Activated T-helper 2 cell treated with anti-CD3 and anti-CD28 coated beads, Interferon-gamma antibody, Interleukin-2, Interleukin-4, amounts not matched to agents 10 μg/mL and 5 μg/mL and 100 μg/mL, durations not matched to agents 14 hours and 24 hours and 36 hours (primary cell): Measurements from ENCODE around the gene LONRF2. TPM values are rescaled to one million over a fixed set of nuclear protein-coding genes. Genes with fewer than 3 reads are reported as not detected.

Source experiments
- DNase-seq: peaks from one replicate; pipeline ENCODE4 v3.0.0; 2021; ENCODE audit warnings: low spot score
- H3K27ac Mint-ChIP-seq: one replicate; pipeline ENCODE4 v1.8.0; 2021; ENCODE audit warnings: mixed read lengths
- H3K27me3 Mint-ChIP-seq: one replicate; pipeline ENCODE4 v1.8.0; 2021; ENCODE audit warnings: low read depth, mixed read lengths
- H3K36me3 Mint-ChIP-seq: one replicate; pipeline ENCODE4 v1.8.0; 2021; ENCODE audit warnings: low read depth, mixed read lengths
- H3K4me1 Mint-ChIP-seq: one replicate; pipeline ENCODE4 v1.8.0; 2021; ENCODE audit warnings: low read depth, mixed read lengths
- H3K4me3 Mint-ChIP-seq: one replicate; pipeline ENCODE4 v1.8.0; 2021; ENCODE audit warnings: low read depth, mild to moderate bottlenecking, moderate library complexity, mixed read lengths
- H3K9me3 Mint-ChIP-seq: one replicate; pipeline ENCODE4 v1.8.0; 2021; ENCODE audit warnings: mixed read lengths
- intact Hi-C: fragments of 100-400 bp; cut with micrococcal nuclease; formaldehyde crosslinking; loops from one replicate; pipeline ENCODE4 v1.15.1; 2023
- total RNA-seq: library from RNA; stranded (reverse); gene quantifications from 2 replicates; pipeline ENCODE4 v1.2.3, GENCODE V29; 2022

Gene LONRF2
- total RNA-seq, 1 donor from 2014 or later, result 0.21 TPM

GRCh38 chr2:100243631-100244030 is 78.7 kb downstream of the LONRF2 start:
- intact Hi-C loops, result loop anchor here (1.0 kb wide), 1 partner anchor 684 kb away; no protein-coding TSS in a partner anchor
- H3K27ac Mint-ChIP-seq, result no peak overlapping the region
- peaks cover 1% of the 10 kb centered on the region for H3K27me3 Mint-ChIP-seq
- H3K9me3 Mint-ChIP-seq, result no peaks in the 10 kb centered on the region
- H3K36me3 Mint-ChIP-seq, result no peaks in the 10 kb centered on the region
- H3K4me1 Mint-ChIP-seq, result no peaks in the 10 kb centered on the region
- no peak for DNase-seq
- H3K4me3 Mint-ChIP-seq, result no peak overlapping the region

DNA sequence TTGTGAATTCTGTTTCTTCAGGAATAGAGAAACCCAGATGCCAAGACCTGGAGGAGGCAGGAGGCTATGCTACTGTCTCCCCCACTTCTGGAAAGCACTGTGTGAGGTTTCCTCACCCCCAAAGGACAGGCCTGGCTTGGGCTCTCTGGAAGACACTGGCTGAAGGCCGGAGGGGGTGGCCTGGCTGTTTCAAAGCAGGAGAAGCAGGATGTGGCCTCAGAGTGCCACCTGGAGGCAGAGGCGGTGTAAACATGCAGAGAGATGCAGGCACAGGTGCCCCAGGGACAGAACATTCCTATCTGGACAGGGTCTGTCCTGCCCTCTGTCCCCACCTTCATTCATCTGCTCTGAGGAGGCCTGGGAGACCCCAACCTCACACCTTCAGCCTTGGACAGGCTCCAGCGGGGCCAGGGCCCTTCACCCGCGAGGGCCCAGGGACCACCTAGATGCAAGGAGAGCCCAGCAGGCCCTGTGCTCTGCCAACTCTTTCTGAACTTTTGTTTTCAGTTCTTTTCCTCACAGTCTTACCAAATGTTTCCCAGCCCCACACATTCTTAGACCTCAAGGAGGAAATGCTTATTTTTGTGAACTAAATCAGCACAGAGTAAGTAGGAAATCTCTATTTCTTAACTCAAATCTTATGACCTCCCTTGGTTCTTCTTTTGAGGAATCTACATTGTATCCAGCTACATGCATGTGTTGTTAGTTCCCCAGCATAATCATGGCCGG is 79.2 kb downstream of the LONRF2 start:
- no peak overlapping the region for H3K27ac Mint-ChIP-seq
- peaks cover 1% of the 10 kb centered on the region for H3K27me3 Mint-ChIP-seq
- no peaks in the 10 kb centered on the region for H3K9me3 Mint-ChIP-seq
- H3K4me3 Mint-ChIP-seq, result no peak overlapping the region
- no peaks in the 10 kb centered on the region for H3K4me1 Mint-ChIP-seq
- DNase-seq, result peak; percentile 18
- no peaks in the 10 kb centered on the region for H3K36me3 Mint-ChIP-seq
- intact Hi-C loops, result loop anchor here (1.0 kb wide), 1 partner anchor 684 kb away; no protein-coding TSS in a partner anchor

- no peaks in the 10 kb centered on the region for H3K9me3 Mint-ChIP-seq
- no peak for DNase-seq
- H3K36me3 Mint-ChIP-seq, result no peaks in the 10 kb centered on the region
- H3K4me3 Mint-ChIP-seq, result no peak overlapping the region
- intact Hi-C loops, result no loop called here
- H3K4me1 Mint-ChIP-seq, result no peaks in the 10 kb centered on the region
- peaks cover 1% of the 10 kb centered on the region for H3K27me3 Mint-ChIP-seq
- H3K27ac Mint-ChIP-seq, result no peak overlapping the region
Observed at GRCh38 chr2:100242476-100242875, 79.8 kb downstream of the LONRF2 start.

DNA sequence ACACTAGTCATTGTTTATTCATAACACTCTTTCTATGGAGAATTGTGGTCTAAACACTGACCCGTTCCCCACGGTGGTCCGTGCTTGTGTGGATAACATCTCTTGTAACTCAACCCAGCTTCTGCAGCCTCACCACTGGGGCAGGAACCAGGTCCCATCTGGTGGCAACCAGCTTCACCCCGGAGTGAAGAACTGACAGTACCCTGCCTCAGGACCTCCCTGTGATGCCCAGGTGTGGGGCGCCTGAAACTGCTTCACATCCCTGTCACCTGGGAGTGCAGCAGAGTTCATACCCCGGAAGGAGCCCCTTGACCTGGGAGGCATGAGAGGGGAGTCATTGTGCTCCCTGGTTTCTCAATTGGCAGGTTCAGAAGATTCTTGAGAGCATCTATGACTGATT is 81.1 kb downstream of the LONRF2 start:
- Mint-ChIP-seq H3K9me3 (no peaks in the 10 kb centered on the region), H3K36me3 (no peaks in the 10 kb centered on the region)
- DNase-seq, result no peak

DNA sequence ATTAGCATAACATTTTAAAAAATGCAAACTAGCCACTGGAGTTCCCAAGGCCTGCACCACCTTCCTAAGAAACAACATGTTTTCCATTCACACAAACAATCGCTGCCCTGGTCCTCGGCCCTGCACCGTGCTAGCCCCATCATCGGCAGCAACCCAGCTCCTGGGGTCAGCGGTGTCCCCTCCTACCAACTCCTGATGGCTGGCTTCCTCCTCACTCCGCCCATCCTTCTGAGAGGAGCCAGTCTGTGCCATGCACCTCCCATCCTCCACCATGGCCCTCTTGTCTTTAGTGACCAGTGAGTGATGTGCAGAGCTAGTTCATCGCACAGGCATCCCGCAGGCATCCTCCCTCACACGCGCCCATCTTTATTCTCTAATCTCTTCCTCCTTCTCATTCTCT is 81.9 kb downstream of the LONRF2 start:
- Mint-ChIP-seq H3K4me1 (peaks cover under 1% of the 10 kb centered on the region), H3K4me3 (no peak overlapping the region), H3K36me3 (no peaks in the 10 kb centered on the region), H3K27me3 (peaks cover 1% of the 10 kb centered on the region), H3K9me3 (no peaks in the 10 kb centered on the region), H3K27ac (no peak overlapping the region)
- no peak for DNase-seq
- intact Hi-C loops, result no loop called here

More for the DNA sequence above, 81.1 kb downstream of the LONRF2 start:
- H3K27me3 Mint-ChIP-seq, result peaks cover 2% of the 10 kb centered on the region
- H3K27ac Mint-ChIP-seq, result no peak overlapping the region
- H3K4me1 Mint-ChIP-seq, result no peaks in the 10 kb centered on the region
- H3K4me3 Mint-ChIP-seq, result no peak overlapping the region
- intact Hi-C loops, result no loop called here

DNA sequence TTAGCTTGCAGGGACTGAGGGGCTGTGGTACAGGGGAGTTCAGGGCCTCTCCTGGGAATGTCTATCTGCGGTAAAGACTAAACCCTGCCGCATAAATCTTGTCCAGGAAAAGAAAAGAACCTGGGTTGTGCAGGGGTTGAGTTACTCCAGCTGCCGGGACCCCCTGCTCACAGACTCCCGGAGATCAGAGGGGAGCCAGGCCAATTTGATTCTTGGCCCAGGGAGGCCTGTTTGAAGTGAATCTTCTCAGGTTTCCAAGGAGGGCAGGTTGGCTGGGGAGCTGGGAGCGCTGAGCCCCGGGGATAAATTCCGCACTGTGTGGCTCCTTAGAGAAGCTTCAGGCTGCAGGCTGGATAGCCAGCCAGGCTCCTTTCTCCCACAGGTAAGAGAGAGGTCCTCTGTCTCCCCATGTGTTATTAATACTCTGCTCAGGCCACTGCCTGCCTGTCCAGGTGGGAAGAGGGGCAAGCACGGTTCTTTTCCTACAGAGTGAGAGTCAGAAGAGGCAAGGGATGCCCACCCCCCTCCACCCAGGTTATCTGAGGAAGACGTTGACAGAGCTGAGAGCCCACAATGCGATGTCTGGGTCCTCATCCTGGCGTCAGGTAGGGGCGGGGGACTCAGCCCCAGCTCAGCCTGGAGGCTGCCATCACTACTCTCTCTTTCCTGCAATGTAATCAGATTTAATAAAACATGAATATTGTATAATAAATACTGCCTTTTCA is 82.7 kb downstream of the LONRF2 start:
- Mint-ChIP-seq H3K4me1 (peaks cover 8% of the 10 kb centered on the region), H3K27me3 (peaks cover 1% of the 10 kb centered on the region), H3K4me3 (no peak overlapping the region), H3K36me3 (no peaks in the 10 kb centered on the region), H3K9me3 (no peaks in the 10 kb centered on the region), H3K27ac (no peak overlapping the region)
- DNase-seq, result no peak
- intact Hi-C loops, result no loop called here

DNA sequence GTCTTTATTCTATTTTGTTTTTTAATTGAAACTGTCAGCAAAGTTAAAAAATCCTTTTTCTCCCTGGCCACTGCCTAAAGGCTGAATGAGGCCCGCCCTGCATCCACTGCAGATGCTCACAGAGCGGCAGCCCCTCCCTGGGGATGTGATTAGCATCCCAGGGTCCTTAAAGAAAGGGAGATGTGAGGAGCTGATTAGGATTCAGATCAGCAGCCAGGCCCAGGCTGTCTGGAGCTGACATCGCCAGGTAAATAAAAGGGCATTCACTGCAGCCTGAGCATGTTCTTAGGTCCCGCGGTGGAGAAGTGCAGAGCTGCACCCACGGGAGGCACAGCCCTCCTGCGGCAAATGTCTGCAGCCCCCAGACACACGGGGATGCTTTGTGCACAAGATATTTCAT is 83.8 kb downstream of the LONRF2 start:
- no peak overlapping the region for H3K4me3 Mint-ChIP-seq
- H3K36me3 Mint-ChIP-seq, result no peaks in the 10 kb centered on the region
- H3K9me3 Mint-ChIP-seq, result no peaks in the 10 kb centered on the region
- H3K4me1 Mint-ChIP-seq, result peaks cover 9% of the 10 kb centered on the region
- intact Hi-C loops, result no loop called here
- H3K27ac Mint-ChIP-seq, result no peak overlapping the region
- H3K27me3 Mint-ChIP-seq, result peaks cover 6% of the 10 kb centered on the region
- no peak for DNase-seq

GRCh38 chr2:100237770-100238169 is 84.5 kb downstream of the LONRF2 start:
- no peak overlapping the region for H3K27ac Mint-ChIP-seq
- no peaks in the 10 kb centered on the region for H3K9me3 Mint-ChIP-seq
- peaks cover 7% of the 10 kb centered on the region for H3K27me3 Mint-ChIP-seq
- no peaks in the 10 kb centered on the region for H3K36me3 Mint-ChIP-seq
- H3K4me1 Mint-ChIP-seq, result peaks cover 9% of the 10 kb centered on the region
- intact Hi-C loops, result no loop called here
- DNase-seq, result no peak
- no peak overlapping the region for H3K4me3 Mint-ChIP-seq

GRCh38 chr2:100237163-100237562 is 85.1 kb downstream of the LONRF2 start:
- intact Hi-C loops, result no loop called here
- peaks cover 7% of the 10 kb centered on the region for H3K27me3 Mint-ChIP-seq
- no peaks in the 10 kb centered on the region for H3K36me3 Mint-ChIP-seq
- no peak for DNase-seq
- peaks cover 9% of the 10 kb centered on the region for H3K4me1 Mint-ChIP-seq
- no peak overlapping the region for H3K4me3 Mint-ChIP-seq
- no peaks in the 10 kb centered on the region for H3K9me3 Mint-ChIP-seq
- no peak overlapping the region for H3K27ac Mint-ChIP-seq

GRCh38 chr2:100236166-100236565 is 86.1 kb downstream of the LONRF2 start:
- H3K27me3 Mint-ChIP-seq, result peaks cover 7% of the 10 kb centered on the region
- H3K36me3 Mint-ChIP-seq, result no peaks in the 10 kb centered on the region

GRCh38 chr2:100235581-100235980 is 86.7 kb downstream of the LONRF2 start:
- no peak for DNase-seq
- Mint-ChIP-seq H3K27ac (no peak overlapping the region), H3K4me3 (no peak overlapping the region), H3K27me3 (peaks cover 11% of the 10 kb centered on the region), H3K36me3 (no peaks in the 10 kb centered on the region), H3K4me1 (peaks cover 9% of the 10 kb centered on the region), H3K9me3 (no peaks in the 10 kb centered on the region)
- intact Hi-C loops, result no loop called here

More at GRCh38 chr2:100236166-100236565, 86.1 kb downstream of the LONRF2 start:
- H3K27ac Mint-ChIP-seq, result no peak overlapping the region
- DNase-seq, result no peak
- no peak overlapping the region for H3K4me3 Mint-ChIP-seq
- intact Hi-C loops, result no loop called here
- H3K9me3 Mint-ChIP-seq, result no peaks in the 10 kb centered on the region
- peaks cover 9% of the 10 kb centered on the region for H3K4me1 Mint-ChIP-seq

DNA sequence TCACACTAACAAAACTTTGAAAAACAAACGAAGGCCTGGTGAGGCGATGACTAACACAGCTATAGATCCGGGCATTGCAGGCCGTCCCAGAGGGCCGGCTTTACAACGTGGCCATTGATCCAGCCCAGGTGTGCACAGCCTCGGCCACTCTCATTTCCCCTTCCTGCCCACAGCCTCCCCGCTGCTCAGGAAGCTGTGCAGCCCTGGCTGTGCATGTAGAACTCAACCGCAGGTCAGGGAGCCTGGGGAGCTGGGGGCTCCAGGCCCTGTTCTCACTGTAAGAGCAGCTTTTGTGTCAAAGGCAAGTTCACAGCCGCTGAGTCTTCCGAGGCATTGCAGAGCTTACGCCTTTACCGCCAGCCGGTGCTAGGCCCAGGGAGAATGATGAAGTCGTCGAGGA is 87.2 kb downstream of the LONRF2 start:
- Mint-ChIP-seq H3K4me1 (peaks cover 9% of the 10 kb centered on the region), H3K27me3 (peaks cover 11% of the 10 kb centered on the region), H3K36me3 (no peaks in the 10 kb centered on the region), H3K9me3 (no peaks in the 10 kb centered on the region), H3K4me3 (no peak overlapping the region), H3K27ac (no peak overlapping the region)
- no peak for DNase-seq
- intact Hi-C loops, result no loop called here

GRCh38 chr2:100234141-100234540 is 88.2 kb downstream of the LONRF2 start:
- H3K4me3 Mint-ChIP-seq, result no peak overlapping the region
- no peaks in the 10 kb centered on the region for H3K9me3 Mint-ChIP-seq
- peaks cover 11% of the 10 kb centered on the region for H3K27me3 Mint-ChIP-seq
- peaks cover 9% of the 10 kb centered on the region for H3K4me1 Mint-ChIP-seq
- H3K27ac Mint-ChIP-seq, result no peak overlapping the region
- H3K36me3 Mint-ChIP-seq, result no peaks in the 10 kb centered on the region
- intact Hi-C loops, result no loop called here
- DNase-seq, result no peak
